SK-N-MC (cell line): ENCODE data around the gene TEX48.

Experiments
- EZH2 ChIP-seq: fragments of 200-600 bp; sonication (generic); IDR thresholded peaks from one replicate; pipeline ENCODE4 v1.6.1; 2017; ENCODE audit warnings: antibody characterized with exemption
- POLR2AphosphoS5 ChIP-seq: IDR thresholded peaks from 2 replicates; pipeline ENCODE4 v1.6.1; 2012; ENCODE audit warnings: mild to moderate bottlenecking, low read depth, low read length, borderline replicate concordance

DNA sequence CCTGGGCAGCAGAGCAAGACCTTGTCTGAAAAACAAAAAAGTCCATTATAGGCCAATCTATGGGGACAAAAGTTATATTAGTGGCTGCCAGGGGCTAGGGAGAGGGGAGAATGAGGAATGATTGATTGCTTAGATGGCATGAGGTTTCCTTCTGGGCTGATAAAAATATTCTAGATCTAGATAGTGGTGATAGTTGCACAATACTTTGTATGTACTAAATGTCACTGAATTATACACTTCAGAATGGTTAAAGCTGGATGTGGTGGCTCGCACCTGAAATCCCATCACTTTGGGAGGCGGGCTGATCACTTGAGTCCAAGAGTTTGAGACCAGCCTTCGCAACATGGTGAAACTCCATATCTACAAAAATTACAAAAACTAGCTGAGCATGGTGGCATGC lies 42.8 kb upstream of the TEX48 start:
- TF ChIP-seq EZH2 (no peak), POLR2AphosphoS5 (no peak)
